NCI-H748 (cell line): ENCODE data around the gene CACNA1A.

Experiments
- DNase-seq: peaks from one replicate; lab custom pipeline; 2025; ENCODE audit not compliant: unreplicated experiment; lab: John Stamatoyannopoulos, UW

The CACNA1A gene

DNA sequence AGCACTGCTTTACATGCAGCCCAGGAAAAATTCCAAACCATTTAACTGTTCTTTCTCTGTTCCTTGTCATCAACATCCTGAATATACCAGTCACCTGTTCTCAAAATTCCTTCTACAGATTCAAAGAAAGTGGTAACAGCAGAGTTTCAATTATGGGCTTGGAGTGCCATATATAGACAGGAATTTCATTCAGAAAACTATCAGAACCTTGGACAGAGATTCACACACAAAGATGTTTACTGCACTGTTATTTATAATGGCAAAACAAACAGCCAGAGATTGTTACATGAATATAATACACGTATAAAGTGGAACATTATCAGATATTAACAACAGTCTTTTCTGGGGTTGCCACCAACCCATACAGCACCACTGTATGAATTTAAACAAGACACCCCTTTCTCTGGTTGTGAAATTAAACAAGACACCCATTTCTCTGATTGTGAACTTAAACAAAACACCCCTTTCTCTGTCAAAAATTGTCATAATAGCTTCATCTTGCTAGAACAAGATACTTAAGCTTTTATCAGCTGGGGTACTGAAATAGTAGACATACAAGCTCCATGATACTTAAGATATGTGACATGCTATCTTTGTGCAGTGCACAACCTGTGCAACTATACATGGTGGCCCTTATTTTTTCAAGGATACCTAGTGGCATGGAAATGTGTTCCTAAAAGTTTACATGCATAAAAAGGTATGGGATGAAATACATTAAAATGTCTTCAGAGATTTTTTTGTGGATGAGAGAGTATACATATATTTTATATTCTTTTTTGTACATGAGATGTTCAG lies 12.6 kb downstream of the CACNA1A start:
- no peak for DNase-seq

DNA sequence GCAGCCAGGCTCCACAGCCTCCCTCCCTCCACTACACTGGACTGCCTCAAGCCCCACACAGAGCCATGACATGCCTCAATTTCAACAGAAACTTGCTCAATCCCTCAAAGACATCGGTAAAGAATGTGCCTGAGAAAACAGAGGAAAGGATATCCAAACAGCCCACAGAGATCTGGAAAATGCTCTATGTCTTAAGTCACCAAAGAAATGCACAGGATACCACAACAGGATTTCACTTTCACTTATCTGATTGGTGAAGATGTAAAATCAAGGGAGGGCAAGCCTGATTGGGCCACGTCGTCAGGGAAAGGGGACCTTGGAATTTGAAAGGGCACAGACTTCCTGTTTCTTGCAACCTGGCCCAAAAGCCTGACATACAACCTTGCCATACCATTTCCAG lies 14.2 kb downstream of the CACNA1A start:
- DNase-seq, result no peak

DNA sequence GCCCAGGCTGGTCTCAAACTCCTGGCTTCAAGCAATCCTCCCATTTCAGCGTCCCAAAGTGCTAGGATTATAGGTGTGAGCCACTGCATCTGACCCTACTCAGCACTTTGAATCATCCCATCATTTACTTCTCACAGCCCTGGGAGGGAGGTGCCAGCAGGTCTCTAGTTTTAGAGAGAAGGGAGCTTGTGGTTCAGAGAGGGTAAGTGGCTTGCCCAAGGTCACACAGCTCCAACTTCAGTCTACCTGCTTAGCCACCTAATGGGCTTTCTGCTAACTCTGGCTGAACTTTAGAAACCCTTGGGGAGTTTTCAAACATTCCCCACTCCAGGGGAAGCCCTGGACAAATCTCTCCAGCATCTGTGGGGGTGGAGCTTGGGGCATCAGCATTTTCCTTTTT lies 18.3 kb downstream of the CACNA1A start:
- no peak for DNase-seq

DNA sequence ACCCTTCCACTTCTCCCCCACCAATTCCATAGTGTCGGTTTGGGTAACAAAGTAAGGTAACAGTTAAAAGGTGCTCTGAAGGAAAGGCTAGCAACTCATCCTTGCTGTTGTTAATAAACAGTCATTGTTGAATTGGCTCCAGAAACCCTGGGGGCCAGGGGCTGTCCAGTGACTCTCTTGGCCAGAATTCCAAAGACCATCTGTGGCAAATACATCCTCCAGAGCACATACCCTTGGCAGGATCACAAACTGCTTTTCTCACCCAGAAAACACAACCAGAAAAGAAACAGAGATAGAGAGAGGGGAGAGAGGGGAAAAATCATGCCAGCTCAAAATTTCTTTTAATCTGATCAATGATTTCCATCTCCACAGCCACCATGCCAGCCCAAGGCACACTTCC lies 22.1 kb downstream of the CACNA1A start:
- DNase-seq, result no peak

DNA sequence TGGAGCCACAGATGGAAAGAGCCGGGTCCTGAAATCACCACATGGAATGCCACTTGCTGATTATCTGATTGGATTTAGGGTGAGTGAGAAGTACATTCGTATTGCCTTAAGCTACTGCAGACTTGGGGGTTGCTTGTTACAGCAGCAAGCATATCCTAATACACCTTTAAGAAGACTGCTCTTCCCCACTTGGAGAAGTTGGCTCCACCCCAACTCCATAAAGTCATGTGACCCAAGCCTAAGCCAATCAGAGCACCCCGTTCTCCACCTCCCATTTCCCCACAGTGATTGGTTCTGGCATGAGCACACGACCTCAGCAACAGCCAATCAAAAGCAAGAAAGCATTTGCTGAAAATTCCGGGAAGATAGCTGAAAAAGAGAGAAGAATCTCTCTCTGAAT lies 23.1 kb downstream of the CACNA1A start:
- DNase-seq, result no peak

DNA sequence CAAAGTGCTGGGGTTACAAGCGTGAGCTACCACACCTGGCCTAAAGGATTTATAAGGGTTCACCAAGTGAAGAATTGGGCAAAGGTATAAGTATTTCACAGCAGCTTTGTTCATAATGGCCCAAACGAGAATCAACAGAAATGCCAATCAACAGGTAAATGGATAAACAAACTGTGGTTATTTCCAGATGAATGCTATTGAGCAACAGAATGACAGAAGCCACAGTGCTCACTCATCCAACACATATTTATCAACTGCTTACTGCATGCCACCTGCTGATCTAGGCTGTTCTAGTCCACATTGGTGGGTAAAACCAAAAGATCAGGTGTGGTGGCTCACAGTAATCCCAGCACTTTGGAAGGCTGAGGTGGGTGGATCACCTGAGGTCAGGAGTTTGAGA lies 27.7 kb downstream of the CACNA1A start:
- no peak for DNase-seq

DNA sequence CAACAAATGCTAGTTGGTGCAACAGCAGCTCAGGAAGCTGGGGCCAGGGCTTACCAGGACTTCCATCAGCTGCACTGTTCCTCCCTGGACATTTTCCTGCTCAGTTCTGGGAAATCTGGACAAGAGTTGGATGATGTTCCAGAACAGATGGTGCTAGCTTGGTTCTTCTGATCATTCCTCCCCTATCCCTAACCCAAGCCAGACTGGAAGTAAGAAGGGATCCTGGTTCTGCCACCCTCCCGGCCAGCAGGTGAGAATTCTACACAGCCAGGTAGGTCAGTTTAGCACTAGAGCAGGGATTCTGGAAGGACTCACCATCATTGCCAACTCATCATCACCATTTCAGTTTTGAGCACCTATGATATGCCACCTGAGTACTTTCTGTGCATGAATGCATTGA lies 30.2 kb downstream of the CACNA1A start:
- no peak for DNase-seq

DNA sequence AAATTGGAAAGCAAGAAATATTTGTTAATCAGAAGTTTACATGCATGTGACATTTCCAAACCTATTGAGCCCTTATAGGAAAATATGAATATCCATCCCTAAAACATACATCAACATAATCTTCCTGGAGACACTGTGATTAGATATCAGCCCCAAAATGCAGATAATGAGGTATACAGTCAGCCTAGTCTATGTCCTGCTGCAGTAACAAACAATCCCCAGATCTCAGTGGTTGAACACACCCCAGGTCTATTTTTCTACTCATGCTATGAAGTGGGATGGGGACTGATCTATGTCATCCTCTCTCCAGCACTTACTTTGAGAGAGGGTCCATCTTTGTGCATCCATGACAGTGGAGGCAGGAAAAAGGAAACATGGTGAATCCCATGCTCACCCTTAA lies 31.2 kb downstream of the CACNA1A start:
- no peak for DNase-seq

DNA sequence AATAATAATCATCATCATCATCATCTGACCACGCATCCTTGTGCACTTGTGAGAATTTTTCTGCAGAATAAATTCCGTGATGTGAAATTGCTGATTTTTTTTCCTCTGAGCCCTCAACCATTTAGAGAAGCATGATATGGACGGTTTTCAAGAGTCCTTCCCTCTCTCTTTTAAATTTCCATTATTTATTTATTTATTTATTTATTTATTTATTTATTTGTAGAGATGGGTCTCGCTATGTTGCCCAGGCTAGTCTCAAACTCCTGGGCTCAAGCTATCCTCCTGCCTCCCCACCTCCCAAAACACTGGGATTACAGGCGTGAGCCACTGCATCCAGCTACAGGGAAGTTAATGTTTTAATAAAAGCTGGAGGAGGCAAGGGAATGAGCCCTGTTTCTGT lies 39.6 kb downstream of the CACNA1A start:
- DNase-seq, result no peak

DNA sequence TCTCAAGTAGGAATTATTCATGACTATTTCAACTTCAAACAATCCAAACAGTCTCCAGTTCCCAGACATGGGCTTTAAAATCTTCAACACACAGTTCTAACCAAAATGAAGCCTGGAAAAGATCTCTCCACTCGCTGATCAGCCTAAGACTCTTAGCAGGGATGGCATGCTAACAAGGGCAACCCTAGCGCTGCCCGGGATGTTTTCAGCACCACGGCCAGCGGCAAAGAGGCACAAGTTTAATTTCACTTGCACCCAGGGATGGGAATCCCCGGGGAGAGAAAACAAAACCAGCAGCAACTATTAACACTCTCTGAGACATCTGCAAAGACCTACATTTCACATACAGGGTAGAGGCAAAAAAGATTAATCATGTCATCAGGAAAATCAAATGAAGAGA lies 43.0 kb downstream of the CACNA1A start:
- DNase-seq, result no peak

DNA sequence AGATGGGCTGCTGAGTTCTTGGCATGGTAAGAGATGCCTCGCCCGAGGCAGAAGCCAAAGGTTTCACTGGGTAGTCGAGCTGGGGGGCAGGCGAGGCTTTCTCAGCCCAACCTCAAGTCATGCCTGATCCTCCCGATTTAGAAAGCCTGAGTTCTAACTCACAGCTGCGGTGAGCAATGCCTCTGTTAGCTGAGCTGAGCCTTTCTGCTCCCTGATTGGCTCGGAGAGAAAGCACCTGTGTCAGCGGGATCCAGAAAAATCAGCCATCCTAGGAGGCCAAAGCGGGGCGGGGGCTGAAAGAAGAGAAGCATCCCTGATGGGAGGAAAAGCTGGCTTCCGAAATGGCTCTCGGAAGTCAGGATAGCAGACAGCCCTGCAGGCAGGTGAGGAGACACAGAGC lies 44.7 kb downstream of the CACNA1A start:
- DNase-seq, result no peak

DNA sequence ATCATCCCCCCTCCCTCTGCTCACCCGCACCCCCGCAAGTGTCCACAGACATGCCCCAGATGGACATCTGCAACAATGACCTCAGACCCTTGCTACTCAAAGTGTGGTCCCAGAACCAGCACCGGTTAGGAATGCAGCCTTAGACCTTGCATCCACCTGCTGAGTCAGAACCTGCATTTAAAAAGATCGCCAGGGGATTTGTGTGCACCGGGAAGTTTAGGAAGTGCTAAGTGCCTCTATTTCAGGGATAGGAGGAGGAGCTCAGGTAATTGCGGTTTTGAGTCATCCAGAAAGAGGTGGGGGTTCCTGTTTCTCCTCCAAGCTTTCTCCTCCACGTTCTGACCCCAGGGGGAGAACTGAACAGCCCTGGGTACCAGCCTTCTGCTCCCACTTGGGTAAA lies 46.2 kb downstream of the CACNA1A start:
- no peak for DNase-seq

DNA sequence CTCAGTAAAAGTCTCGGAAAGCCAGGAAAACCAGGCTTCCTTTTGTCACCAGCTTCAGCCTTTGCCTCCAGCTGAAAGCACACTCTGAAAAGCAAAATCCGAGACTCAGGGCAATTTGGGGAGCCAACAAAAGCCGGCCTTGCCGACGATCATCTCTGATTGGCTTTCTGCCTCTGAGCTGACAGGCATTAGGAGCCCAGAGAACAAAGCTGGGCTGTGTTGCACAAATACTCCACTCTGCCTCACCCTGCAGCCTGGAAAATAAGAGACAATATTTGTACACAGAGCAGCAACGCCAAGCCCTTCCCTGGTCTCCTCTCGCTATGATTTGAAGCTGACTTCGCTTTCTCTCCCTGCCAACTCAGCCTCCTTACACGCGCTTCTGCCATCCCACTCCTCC lies 46.9 kb downstream of the CACNA1A start:
- no peak for DNase-seq

DNA sequence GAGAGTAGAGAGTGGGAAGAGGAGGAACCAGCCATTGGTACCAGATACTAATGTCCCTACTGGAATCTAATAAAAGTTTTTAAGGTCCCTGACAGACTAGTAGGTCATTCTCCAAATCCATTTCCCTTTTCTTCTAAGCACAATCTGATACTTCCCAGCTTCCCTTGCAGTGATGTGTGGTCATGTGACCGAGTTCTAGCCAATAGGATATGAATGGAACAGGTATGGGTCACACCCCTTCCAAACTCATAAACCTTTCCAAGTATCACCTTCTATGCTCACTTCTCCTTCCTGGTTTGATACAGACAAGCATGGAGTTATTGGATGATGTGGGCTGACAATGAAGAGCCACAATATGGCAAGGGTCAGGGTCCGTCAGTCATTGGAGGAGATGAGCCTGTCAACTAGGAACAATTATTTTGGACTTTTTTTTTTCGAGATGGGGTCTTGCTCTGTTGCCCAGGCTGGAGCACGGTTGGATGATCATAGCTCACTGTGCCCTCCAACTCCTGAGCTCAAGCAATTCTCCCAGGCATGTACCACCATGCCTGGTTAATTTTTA lies 54.8 kb downstream of the CACNA1A start:
- DNase-seq, result no peak

DNA sequence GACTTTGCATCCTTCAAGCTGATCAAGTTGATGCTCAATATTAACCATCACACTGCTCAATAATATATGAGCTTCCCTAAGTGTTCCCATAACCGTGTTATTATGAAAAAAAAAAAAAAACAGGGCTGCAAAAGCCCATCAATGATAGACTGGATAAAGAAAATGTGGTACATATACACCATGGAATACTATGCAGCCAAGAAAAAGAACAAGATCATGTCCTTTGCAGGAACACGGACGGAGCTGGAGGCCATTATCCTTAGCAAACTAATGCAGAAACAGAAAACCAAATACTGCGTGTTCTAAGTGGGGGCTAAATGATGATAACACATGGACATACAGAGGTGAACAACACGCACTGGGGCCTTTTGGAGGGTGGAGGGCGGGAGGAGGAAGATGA lies 58.3 kb downstream of the CACNA1A start:
- DNase-seq, result no peak

DNA sequence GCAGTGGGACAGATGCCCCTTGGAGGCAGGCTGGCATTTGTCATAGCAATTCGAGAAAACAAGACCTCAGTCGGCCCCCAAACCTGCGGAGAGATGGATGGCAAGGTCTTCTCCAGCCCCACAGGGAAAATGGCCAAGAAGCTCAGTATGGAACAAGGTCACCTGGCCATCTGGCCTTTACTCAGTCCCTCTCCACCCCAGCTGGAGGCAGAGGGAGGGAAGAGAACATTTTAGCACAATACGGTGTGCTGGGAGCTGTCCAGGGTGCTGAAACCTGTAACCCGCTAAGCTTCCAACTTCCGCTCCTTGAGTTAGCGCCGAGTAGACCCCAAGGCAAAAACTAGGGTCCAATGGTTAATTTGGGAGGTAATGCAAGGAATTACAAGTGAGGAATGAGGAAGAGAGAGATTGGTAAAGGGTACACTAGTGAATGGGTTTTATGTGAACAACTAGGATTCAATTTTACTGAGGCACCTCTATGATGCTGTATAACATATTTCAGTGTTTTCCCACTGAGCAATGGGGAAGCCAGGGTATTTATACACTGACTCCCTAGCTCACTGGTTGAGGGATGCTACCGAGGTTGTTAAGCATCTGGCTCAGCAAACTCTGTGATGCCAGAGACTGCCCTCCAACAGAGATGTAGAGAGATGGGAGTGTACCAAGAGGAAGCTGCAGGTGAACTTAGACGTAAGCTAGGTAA lies 64.3 kb downstream of the CACNA1A start:
- no peak for DNase-seq

DNA sequence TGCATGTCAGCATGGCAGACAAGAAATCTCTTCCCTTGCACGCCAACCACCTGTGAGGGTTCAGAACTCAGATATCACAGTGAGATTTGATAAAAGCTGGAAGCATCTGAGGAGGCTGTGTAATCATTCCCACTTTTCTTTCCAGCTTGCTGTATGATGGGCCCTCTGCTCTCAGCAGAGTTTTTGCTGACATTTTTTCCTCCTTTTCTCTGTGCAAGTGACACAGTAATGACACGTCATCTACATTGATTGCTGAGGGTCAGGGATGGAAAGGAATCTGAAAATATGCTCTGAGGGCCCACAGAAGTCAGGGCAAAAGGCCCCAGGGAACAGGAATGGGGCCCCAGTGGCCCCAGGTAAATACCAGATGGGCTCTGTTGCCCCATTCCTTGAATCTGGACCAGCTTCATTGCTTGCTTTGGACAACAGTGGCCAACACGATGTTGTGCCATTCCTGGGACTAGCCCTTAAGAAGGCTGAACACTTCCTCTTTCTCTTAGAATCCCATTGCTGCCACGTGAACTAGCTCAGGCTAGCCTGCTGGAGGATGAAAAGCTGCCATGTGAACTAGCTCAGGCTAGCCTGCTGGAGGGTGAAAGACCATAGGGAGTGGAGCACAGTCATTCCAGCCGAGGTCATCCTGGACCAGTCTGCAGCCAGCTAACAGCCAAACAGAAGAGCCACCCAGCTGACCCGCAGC lies 68.2 kb downstream of the CACNA1A start:
- no peak for DNase-seq

DNA sequence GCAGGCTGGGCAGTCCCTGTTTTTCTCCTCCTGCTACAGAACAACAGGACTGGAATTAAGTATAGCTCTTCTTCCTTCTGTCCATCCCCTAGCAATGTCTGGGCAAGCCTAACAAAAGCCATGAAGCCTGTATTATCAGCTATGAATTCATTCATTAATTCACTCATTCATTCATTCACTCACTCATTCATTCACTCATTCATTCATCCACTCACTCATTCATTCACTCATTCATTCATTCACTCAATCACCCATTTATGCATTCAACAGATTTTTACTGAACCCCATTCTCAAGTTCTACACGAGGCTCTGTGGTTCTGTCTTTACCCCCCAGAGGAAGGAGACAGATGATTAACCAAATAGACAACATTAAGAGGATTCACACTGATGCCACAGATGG lies 69.9 kb downstream of the CACNA1A start:
- DNase-seq, result no peak

DNA sequence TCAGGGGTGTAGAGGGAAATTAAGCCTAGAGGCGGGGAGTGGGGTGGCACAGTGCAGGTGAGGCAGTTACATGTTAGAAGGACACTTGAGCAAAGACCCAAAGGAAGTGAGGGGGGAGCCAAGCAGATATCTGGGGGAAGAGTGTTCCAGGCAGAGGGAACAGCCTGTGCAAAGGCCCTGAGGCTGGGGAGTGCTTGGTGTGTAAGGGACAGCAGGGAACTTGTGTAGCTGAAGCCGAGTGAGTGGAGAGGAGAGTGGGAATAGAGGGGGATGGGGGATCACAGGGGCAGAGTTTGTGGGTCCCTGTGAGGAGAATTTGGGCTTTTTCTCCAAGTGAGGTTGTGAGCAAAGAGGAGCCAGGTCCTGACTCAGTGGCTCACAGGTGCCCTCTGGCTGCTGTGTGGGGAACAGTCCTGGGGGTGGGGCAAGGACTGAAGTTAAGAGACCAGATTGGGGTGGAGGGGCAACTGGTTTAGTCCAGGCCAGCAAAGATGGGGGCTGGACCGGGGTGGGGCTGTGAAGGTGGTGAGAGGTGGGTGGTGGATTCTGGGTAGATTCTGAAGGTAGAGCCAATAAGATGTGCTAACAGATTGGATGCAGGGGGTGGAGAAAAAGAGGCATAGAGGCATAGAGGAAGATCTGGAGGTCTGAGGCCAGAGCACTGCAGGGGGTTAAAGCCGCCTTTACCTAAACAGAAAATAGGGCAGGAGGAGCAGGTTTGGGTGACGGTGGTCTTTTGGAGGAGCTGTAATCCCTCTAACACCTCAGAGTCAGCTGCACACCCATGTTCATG lies 75.3 kb downstream of the CACNA1A start:
- DNase-seq, result no peak

DNA sequence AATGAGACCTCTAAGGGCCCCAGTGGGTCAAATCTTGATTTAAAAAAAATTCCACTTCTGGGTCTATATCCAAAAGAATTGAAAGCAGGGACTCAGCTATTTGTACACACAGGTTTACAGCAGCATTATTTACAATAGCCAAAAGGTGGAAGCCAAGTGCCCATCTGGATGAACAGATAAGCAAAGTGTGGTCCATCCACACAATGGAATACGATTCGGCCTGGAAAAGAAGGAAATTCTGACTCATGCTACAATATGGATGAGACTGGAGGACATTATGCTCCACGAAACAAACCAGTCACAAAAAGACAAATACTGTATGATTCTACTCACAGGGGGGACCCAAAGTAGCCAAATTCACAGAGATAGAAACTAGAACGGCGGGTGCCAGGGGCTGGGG lies 76.7 kb downstream of the CACNA1A start:
- DNase-seq, result no peak

DNA sequence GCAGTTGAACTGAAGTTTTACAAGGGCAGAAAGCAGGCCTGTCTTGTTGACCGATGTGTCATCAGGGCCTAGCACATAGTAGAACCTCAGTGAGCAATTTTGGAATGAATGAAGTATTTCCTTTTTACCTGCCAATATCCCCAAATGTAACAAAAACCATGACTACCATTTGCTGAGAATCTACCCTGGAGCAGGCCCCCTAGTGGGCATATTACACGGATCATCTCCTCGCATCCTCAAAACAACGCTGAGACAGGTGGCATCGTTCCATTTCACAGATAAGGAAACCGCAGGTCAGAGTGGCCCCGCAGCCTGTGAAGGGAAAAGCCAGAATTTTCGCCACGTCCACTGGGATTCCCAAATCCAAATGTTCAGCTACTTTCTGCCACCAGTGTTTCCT lies 77.9 kb downstream of the CACNA1A start:
- DNase-seq, result no peak
